Astrocyte (in vitro differentiated cells and primary cell): ENCODE results near the gene MTMR1.

Experiments
- CTCF ChIP-seq: IDR thresholded peaks from 2 replicates; pipeline ENCODE4 v1.5.1; 2011; ENCODE audit warnings: low read depth, mild to moderate bottlenecking, inconsistent platforms, low read length, moderate library complexity; ENCODE audit not compliant: insufficient read depth
- EZH2 ChIP-seq: IDR thresholded peaks from 2 replicates; pipeline ENCODE4 v1.6.1; 2012; ENCODE audit warnings: mild to moderate bottlenecking, low read length, inconsistent platforms; ENCODE audit not compliant: insufficient read depth

- no peak for TF ChIP-seq CTCF
- TF ChIP-seq EZH2, result no peak
Observed at GRCh38 chrX:150770623-150771022, 77.4 kb downstream of the MTMR1 start.
